ENCODE measurements around the gene AFF2.

DNA sequence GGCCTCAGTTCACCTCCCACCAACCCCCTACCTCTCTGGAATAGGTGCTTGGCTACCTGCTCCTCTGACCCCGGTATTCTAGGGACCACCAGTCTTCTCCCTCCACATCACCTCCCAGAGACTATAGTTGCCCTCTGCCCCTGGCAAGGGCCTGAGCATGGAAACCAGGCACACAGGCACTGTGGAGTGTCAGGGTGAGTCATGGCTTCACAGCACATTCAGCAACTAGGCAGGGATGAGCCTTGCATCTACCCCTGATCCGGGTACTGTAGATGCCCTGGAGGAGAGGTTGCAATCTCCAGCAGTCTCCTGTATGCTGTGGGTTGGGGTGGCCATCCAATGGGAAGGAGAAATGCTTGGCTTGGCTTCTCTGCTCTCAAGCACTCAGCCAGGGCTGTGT is 532.0 kb downstream of the AFF2 start:
- TF ChIP-seq POLR2AphosphoS5 (IDR thresholded peaks at IDR 0.05; ENCODE audit: low read depth, low read length): no peak
- no peak for TF ChIP-seq POLR2A (IDR thresholded peaks at IDR 0.05; ENCODE audit: low read depth, low read length)
- no peak for TF ChIP-seq TAF1 (IDR thresholded peaks at IDR 0.05; ENCODE audit: borderline replicate concordance, low read depth, low read length)

Measured in GM12892 (cell line).